Epithelial cell of proximal tubule (primary cell): Measurements from ENCODE around the gene KCNMA1. TPM values are rescaled to one million over a fixed set of nuclear protein-coding genes. Genes with fewer than 3 reads are reported as not detected.

Experiments
- DNase-seq: peaks from one replicate; pipeline ENCODE4 v3.0.0-alpha.2; 2011; ENCODE audit warnings: low read depth
- H3K4me3 ChIP-seq: 2 replicates; pipeline ENCODE4 v1.5.1; 2011; ENCODE audit warnings: low read depth, mild to moderate bottlenecking, low read length
- total RNA-seq: library from RNA; depleted of rRNA; stranded (reverse); fragments of >200 nt; gene quantifications from 2 replicates; pipeline ENCODE4 v1.2.3, GENCODE V29; 2015
- TF ChIP-seq, protein P1 (sequence below): conservative IDR thresholded peaks from 2 replicates; pipeline ENCODE4 v1.5.1; 2012; ENCODE audit warnings: low read depth, mild to moderate bottlenecking, low read length

KCNMA1 gene
- total RNA-seq, 1 donor from 2014 or later, result 12.5 TPM

DNA sequence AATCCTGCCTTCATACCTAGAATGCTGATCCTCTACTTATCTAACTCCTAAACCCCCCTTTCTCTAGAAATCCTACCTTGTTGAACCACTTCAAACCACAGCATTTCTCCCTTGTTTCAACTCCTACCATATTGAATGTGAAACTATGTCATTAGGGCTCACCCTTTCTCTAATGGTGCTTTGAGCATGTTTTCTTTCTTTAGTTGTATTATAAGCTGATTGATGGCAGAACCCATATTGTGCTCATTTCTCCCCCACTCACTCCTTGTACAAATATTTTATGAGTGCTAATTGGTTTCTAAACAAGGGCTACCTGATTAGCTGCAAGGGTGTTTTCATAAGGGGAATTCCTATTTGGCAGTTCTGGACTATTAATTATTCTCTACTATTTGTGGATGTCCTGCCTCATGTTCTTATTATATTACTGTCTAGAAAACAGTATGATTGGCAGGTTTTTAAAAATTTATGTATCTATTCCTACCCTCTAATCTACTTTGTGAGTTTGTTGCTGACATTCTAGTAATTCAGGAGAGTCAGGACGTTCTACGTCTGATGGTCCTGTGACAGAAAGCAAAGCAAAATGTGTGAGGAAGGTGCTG, 765.8 kb downstream of the KCNMA1 start:
- TF ChIP-seq, protein P1, sequence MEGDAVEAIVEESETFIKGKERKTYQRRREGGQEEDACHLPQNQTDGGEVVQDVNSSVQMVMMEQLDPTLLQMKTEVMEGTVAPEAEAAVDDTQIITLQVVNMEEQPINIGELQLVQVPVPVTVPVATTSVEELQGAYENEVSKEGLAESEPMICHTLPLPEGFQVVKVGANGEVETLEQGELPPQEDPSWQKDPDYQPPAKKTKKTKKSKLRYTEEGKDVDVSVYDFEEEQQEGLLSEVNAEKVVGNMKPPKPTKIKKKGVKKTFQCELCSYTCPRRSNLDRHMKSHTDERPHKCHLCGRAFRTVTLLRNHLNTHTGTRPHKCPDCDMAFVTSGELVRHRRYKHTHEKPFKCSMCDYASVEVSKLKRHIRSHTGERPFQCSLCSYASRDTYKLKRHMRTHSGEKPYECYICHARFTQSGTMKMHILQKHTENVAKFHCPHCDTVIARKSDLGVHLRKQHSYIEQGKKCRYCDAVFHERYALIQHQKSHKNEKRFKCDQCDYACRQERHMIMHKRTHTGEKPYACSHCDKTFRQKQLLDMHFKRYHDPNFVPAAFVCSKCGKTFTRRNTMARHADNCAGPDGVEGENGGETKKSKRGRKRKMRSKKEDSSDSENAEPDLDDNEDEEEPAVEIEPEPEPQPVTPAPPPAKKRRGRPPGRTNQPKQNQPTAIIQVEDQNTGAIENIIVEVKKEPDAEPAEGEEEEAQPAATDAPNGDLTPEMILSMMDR, result no peak
- DNase-seq, result no peak

DNA sequence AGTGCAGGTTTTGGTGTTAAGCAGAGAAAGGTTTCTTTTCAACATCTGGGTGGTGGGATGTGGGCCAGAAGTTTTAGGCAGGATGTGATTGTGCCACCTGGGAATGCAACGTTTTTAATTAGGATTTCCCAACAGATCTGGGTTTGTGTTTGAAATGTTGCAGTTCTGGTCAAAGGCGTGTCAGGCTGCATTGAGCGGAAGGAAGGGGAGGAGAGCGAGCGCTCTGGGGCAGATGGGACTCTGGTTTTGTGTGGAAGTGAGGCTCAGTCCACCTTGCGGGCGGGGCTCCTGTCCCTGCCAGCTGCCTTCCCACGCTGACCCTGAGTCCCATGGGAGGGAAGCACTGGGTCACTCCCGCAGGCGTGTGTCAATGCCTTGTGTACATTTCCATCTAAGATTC, 767.7 kb downstream of the KCNMA1 start:
- TF ChIP-seq, protein P1, result no peak
- DNase-seq, result no peak
- H3K4me3 ChIP-seq, result no peak overlapping the region

More for the DNA sequence above, 765.8 kb downstream of the KCNMA1 start:
- H3K4me3 ChIP-seq, result no peak overlapping the region

DNA sequence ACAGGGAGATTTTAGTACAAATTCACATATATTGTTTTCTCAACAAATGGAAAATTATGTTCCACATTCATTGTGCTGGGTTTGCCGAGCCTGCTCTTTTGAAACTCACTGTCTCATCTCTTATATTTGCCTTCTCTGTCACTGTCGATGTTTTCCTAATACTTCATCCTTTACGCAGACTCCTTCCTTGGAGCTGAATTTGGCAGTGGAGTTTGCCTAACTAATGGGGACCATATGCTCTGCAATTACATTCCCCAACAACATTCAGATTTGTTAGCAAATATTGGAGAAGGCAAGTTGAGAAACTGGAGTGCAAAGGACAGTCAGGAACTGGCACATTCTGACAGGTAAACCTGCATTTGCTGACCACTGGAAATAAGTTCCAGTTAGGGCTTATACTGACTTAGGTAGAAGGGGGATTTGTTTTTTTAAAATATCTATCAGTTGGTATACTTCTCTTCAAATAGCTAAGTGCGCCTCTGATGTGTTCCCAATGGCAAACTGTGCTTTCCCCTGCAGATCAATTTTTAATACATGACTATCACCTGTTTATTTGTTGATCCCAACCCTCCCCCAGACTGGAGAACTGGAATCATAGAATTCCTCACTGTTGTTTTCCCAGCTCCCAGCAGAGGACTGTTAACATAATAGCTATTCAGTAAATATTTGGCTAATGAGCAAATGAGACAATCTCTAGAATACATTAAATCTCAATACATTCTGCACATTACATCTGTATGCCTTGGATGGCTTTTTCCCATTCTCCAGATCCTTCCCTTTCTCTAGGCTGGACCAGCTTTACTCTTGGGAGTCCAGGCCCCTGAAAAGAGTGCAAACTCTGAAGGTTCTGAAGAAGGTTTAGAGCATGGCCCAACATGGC, 769.3 kb downstream of the KCNMA1 start:
- no peak for DNase-seq
- TF ChIP-seq, protein P1, result no peak
- H3K4me3 ChIP-seq, result no peak overlapping the region

DNA sequence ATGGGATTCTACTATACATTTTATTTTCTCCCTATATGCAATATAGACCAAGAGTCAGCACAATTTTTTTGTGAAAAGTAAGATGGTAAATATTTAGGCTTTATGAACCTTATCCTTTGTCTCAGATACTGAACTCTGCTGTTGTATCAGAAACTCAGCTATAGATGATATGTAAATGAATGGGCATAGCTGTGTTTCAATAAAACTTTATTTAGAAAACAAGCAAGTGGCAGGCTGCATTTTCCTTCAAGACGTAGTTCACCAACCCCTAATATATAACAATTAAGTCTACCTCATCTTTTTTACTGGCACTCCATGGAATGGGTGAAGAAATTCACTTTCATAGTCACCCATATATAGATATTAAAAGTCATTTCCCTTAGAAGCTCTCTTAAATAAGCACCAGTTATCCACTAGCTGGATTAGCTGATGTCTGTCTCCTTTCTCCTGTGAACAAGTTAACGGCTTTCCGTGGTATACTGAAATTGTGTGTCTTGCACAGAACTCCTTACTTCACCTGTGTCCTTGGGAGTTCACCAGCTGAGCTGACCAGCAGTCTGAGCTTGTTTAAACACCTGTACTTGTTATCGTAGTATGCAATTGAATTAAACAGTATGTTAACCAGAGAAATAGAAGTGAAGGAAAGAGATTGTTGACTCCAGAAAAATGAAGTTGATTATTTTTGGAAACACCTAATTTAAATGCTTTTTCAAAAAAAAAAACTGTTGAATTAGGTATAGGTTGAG, 770.6 kb downstream of the KCNMA1 start:
- TF ChIP-seq, protein P1, result no peak
- H3K4me3 ChIP-seq, result no peak overlapping the region
- DNase-seq, result no peak

DNA sequence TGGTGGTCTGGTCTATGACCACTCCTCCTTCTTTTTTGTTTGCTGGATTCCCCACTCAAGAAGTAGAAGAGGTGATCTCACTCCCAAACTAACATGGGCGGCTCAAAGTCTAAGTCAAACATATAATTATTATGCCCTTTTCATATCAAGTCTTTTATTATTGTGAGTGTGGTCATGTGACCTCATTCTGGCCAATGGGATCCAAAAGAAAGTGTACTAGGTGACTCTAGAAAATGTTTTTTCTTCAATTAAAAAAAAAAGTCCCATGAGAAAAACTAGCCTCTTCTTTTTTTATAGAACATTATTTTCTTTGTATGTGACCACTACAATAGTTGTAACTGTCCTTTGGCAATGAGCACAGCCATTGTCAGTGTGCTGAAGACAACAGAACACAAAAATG, 772.7 kb downstream of the KCNMA1 start:
- TF ChIP-seq, protein P1, result no peak
- no peak for DNase-seq
- H3K4me3 ChIP-seq, result no peak overlapping the region

DNA sequence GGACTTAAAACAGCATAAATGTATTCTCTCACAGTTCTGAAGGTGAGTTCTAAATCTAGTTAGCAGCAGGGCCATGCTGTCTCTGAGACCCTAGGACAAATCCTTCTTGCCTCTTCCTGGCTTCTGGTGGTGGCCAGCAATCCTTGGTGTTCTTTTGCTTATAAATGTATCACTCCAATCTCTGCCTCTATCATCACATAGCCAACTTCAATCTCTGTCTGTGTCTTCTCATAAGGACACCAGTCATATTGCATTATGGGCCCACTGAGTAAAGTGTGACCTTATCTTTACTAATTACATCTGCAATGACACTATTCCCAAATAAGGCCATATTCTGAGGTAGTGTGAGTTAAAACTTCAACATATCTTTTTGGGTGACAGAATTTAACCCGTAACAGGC, 778.9 kb downstream of the KCNMA1 start:
- DNase-seq, result no peak
- TF ChIP-seq, protein P1, result no peak
- H3K4me3 ChIP-seq, result no peak overlapping the region
